Mammary epithelial cell (primary cell): ENCODE data around the gene ZNF557.

Experiments
- EZH2 ChIP-seq: IDR thresholded peaks from 2 replicates; pipeline ENCODE4 v1.6.1; 2012; ENCODE audit warnings: low read length, inconsistent platforms, borderline replicate concordance
- TF ChIP-seq, protein P1 (sequence below), 2 donors: IDR thresholded peaks in 1 of 2; conservative IDR thresholded peaks in 1 of 2; 2 replicates each; pipeline ENCODE4 v1.5.1; 2011 to 2012; ENCODE audit warnings: inconsistent platforms in 2 of 2, low read length in 2 of 2, mild to moderate bottlenecking in 2 of 2, control low read depth in 1 of 2, low read depth in 1 of 2; ENCODE audit not compliant: insufficient read depth in 1 of 2; ENCODE audit errors: extremely low read depth in 1 of 2

DNA sequence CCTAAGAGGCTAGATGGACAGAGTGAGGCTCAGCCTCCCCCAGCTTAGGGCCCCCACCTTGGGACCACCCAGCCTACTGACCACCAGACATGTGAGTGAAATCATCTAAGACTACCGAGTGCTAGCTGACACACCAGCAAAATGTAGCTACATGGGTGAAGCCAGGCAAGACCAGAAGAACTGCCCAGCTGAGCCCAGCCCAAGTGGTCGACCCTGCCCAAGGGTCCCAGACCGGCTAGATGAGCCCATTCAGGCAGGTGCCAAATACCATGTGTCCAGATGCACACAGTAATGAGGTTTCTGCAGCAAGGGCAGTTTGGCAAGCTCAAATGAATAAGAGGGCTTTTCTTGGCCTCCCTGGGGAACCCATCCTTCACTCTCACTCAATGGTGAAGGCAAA lies 56.6 kb downstream of the ZNF557 start:
- TF ChIP-seq, protein P1, sequence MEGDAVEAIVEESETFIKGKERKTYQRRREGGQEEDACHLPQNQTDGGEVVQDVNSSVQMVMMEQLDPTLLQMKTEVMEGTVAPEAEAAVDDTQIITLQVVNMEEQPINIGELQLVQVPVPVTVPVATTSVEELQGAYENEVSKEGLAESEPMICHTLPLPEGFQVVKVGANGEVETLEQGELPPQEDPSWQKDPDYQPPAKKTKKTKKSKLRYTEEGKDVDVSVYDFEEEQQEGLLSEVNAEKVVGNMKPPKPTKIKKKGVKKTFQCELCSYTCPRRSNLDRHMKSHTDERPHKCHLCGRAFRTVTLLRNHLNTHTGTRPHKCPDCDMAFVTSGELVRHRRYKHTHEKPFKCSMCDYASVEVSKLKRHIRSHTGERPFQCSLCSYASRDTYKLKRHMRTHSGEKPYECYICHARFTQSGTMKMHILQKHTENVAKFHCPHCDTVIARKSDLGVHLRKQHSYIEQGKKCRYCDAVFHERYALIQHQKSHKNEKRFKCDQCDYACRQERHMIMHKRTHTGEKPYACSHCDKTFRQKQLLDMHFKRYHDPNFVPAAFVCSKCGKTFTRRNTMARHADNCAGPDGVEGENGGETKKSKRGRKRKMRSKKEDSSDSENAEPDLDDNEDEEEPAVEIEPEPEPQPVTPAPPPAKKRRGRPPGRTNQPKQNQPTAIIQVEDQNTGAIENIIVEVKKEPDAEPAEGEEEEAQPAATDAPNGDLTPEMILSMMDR (conservative IDR thresholded peaks at IDR 0.05 in 1 of 2, IDR thresholded peaks at IDR 0.05 in 1 of 2; ENCODE audit: extremely low read depth in 1 of 2, insufficient read depth in 1 of 2, low read depth in 1 of 2, low read length in 2 of 2): no peak
- TF ChIP-seq EZH2: no peak
